NOMO-1 (cell line): ENCODE measurements around the gene AHI1.
A peak's percentile ranks its signal among the peaks of the same experiment; 100 is the strongest.

ENCODE experiments used
- DNase-seq, 2 experiments: peaks; one replicate each; lab custom pipeline; 2025; ENCODE audit not compliant: unreplicated experiment in 2 of 2; lab: John Stamatoyannopoulos, UW

AHI1 gene

GRCh38 chr6:135243871-135244796 lies 253.4 kb downstream of the AHI1 start:
- no peak for DNase-seq

DNA sequence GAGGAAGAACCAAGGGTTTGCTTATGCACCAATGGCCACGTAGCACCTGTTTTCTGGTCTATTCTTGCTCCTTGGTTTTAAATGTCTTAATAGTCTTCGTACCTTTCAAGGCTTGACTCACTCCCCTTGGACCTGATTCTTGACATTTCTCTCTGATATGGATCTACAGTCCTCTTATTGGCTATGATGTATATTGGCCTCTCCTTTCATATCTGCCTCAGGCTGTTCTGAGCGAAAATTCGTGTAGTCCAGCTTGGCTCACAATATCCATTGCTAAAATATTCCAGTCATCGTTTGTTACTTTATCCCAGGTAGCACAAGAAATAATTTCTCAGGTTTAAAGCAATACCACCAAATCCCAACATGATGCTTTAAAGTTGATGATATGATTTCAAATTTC lies 256.8 kb downstream of the AHI1 start:
- no peak for DNase-seq

GRCh38 chr6:135236732-135237131 lies 260.8 kb downstream of the AHI1 start:
- no peak for DNase-seq

DNA sequence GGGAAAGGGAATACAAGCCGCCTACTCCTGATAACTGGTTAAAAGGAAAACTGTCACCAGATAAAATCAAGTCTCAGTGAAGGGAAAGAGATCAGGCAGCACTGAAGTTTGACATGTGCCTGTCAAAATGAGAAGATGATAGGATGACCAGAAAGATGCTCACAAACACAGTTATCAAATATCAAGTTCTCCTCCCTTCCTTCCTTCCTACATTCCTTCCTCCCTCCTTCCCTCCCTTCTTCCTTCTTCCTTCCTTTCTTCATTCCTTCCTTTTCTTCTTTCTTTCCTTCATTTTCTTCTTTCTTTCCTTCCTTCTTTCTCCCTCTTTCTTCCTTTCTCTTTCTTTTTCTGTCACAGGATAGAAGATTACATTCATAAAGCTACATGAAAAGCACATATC lies 261.2 kb downstream of the AHI1 start:
- DNase-seq, result no peak

DNA sequence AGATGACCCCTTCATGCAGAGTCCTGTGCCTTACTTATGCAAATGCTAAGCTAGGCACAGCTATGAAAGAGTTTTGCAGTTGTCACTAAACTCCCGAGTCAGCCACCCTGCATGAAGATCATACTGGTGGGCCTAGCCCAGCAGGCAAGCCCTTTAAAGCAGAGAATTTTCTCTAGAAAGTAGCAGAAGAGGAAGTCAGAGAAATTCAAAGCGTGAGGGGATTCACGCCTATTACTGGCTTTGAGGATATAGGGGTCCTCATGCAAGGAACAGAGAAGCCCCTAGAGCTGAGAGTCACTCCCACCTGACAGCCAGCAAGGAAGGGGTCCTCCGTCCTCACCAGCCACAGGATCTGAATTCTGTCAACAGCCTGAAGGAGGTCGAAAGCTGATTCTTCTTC lies 261.8 kb downstream of the AHI1 start:
- DNase-seq, result peak in 1 of 2 experiments; percentile 35

GRCh38 chr6:135234492-135234780 lies 263.1 kb downstream of the AHI1 start:
- no peak for DNase-seq

DNA sequence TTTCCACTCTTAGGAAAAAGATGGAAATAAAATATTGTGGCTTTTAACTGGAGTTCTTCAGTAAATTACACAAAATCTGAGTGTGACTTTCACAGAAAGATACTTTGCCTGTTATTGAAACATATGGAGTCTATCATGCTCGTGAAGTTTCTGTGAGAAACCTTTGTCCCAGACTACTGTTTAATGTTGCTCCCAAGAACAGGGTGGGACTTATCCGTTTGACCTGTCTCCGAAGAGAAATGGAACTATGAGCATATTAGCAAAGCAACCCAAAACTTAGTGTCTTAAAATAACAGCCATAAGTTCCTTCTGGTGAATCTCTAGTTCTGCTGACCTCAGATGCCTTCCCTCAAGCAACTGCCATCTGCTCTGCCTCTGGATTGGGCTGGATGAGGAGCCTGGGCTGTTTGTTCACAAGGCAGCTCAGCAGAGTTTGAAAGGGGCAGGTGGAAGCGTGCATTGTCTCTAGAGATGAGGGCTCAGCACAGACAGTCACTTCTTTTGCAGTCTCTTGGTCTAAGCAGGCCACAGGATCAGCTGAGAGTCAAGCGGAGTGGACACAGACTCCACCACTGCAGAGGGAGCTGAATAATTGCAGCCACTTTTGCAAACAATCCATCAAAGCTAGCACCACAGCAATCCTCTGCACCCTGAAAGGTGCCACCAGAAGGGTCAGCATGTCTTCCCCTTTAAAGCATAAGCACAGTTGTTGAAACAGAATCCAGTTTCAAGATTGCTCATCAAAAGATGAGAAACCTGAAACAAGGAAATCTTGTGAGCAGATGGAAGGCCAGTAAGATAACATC lies 263.7 kb downstream of the AHI1 start:
- DNase-seq, result peak; percentile 52 to 54
